GM18907 (cell line): ENCODE data around the gene OTOF.

ENCODE experiments used
- ATAC-seq: cut with Tn5 transposase; IDR thresholded peaks from one replicate; pipeline ENCODE4 v1.9.1; 2021; ENCODE audit warnings: mild to moderate bottlenecking, moderate library complexity; ENCODE audit not compliant: unreplicated experiment

The OTOF gene

DNA sequence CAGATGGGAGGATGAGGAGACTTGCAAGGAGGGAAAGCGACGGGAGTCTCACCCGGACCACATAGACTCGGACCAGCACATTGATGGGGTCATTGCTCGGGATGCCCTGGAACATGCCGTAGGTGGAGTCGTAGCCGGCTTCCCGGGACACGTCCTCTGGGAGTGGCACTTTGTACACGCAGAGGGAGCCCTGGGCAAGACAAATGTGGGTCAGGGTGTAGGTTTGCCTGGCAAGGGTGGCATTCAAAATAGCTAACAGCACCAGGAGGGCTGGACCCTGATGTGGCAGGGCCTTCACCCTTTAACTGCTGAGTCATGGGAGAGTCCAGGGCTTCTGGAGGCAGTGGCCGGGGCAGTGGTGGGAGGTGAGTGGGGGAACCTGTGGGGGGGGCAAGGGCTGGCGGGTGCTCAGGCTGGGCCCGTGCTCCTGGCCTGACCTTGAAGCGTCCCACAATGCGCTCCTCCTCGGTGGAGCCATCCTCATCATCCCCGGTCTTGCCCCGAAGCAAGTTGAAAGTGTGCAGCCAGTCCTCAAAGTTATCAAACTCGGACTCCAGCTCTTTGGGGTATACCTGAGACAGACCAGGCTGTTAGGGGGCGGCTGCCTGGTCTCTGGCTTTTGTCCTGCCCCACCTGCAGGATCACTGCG, 11.1 kb downstream of the OTOF start:
- no peak for ATAC-seq

GRCh38 chr2:26465981-26466471, 11.9 kb downstream of the OTOF start:
- no peak for ATAC-seq

GRCh38 chr2:26465266-26465925, 12.5 kb downstream of the OTOF start:
- ATAC-seq = no peak

GRCh38 chr2:26464390-26465265, 13.3 kb downstream of the OTOF start:
- ATAC-seq = no peak

- no peak for ATAC-seq
Measured at GRCh38 chr2:26463244-26464192, 14.4 kb downstream of the OTOF start.

- ATAC-seq = no peak
Measured at GRCh38 chr2:26462511-26463243, 15.2 kb downstream of the OTOF start.

DNA sequence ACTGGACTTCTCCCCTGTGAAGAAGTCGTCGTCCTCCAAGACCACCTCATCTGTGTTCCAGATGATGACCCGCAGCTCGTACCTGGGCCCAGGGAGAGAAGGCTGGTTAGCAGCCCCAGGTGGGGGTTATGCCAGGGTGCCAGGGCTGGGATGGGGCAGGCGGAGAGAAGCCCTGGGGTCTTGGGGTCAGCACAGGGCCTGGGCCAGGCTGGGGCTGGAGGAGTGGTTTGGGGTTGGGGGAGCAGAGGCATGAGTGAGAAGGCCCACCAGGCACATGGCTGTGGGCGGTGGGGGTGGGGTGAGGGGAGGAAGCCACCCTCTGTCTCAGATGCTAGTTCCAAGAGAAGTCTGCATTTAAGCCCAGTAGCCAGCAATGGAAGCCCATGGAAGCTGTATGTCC, 15.8 kb downstream of the OTOF start:
- no peak for ATAC-seq

DNA sequence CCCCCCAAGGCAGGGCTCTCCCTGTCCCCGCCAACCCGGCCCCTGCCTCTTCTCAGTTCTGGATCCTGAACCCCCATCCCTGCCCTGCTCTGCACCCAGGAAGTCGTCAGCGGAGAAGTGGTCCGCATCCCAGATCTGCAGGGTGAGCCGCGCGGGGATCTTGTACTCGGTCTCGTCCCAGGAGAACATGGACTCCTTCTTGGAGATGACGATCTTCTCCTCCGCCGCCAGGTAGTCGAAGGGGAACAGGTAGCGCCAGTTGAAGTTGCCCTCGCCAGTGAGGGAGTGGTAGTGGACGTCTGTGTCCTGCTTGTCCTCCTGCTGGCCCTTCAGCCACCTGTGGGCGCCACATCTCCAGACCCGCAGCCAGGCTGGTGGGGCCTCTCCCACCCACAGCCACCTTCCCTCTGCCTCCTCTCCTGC, 16.3 kb downstream of the OTOF start:
- no peak for ATAC-seq

DNA sequence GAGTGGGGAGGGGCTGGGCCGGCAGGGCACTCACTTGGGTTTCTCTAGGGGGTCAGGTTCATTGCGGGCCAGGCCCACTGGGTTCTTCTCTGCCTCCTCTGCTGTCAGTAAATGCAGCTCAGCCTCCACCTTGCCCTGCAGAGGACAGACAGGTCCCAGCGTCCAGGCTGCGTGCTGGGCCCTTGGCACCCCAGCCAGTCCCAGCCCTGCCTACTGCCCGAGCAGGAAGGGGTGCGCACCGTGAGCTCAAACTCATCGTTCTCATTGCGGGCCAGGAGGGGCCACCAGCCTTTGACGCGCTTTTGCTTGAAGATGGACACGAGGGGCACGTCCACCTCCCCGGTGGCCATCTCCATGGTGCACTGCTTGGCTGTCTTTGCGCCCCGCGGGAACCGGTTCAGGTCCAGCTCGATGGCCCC, 17.3 kb downstream of the OTOF start:
- no peak for ATAC-seq

GRCh38 chr2:26459991-26460612, 17.8 kb downstream of the OTOF start:
- no peak for ATAC-seq

- ATAC-seq = no peak
Measured at GRCh38 chr2:26458365-26459042, 19.4 kb downstream of the OTOF start.

DNA sequence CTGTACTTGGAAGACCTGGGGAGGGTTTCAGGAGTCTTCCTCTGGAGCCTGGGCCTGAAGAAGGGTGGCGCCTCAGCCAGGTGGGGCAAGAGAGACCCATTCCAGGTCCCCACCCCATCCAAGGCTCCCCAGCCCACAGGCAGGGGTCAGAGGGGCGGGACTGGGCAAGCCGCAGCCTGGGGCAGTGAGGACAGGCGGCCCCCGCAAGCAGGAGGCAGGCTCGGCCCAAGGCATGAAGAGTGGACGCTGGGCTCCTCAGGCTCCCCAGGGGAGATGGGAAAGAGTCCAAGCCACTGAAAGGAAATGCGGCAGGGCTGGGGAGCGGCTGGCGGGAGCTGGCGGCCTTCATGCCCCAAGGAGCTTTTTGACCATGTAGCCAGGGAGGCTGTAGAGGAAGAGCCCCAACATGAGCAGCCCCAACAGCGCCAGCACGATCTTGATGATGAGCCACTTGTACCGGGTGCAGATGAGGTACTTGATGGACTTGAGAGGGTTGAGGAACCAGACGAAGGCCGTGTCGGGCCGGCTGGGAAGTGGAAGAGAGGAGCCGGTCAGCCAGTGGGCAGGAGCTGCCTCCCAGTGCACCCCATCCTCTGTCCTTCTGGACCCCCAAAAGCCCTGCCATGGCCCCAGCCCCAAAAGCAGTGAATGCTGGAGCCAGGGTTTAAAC, 20.1 kb downstream of the OTOF start:
- no peak for ATAC-seq

GRCh38 chr2:26457251-26457666, 20.7 kb downstream of the OTOF start:
- no peak for ATAC-seq

DNA sequence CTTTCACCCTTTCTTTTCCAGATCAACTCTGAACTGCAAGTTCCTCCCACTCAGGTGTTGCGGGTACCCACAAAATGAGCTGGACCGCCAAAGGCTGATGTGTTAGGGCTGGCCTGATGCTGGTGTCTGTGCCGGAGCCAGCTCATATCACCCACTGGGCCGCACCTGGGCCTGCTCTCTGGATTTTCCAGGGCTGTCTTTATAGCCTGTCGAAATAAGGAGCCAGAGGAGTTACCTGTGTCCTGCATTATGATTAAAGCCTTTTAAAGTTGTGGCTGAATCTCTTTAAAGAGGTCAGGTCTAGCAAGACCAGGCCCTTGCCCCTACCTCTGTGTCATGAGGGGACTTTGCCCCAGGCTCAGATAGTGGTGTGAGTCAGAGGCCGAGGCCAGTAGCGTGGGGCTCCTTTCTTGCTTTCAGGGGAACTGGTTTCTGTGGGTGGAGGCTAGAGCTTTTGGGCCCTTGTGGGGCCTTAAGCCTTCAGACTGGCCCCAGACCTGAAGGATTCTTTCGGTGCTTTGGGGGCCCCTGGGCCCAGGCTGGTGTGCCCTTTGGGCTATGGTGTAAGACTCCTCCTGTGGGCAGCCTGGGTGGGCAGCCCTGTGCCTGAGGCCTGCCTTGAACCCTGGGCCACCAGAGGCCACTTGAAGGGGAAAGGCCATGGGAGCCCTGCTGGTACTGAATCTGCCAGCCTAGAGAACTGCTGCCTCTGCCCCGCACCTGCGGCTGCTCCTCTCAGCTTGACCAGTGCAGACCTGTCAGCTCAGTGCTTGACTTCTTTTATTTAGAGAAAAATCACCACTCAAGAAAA, 21.3 kb downstream of the OTOF start:
- no peak for ATAC-seq

- ATAC-seq = no peak
Measured at GRCh38 chr2:26455670-26456439, 22.1 kb downstream of the OTOF start.

DNA sequence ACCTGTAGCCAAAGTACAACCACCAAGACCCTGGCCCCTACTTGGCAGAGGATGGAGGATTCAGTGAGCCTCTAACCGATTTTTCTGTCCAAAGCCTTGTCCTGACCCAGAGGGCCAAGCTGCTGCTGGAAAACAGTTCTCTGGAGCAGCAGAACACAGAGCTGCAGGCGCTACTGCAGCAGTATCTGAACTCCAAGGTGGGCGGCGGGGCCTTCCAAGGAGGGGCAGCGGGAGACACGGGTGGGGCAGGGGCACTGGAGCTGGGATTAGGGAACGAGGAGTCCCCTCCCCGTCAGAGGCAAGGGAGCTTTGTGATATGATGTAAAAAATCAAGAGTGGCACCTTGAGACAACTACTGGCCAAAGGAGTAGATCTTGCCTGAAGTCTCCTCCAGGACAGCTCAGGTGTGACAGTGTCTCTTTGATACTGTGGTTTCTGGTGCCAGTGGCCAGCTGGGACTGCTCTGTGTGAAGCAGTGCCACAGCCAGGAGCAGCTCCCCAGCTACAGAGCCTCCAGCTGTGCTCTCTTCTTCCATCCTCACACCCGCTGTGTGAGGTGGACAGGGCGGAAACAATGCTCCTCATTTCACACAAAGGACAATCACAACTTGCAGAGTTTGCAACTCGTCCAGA, 22.8 kb downstream of the OTOF start:
- ATAC-seq = no peak
